ENCODE measurements around the gene ZNF678. TPM values are rescaled to one million over a fixed set of nuclear protein-coding genes. Genes with fewer than 3 reads are reported as not detected.

ZNF678 gene
- total RNA-seq, 1 donor from 2014 or later, result 29.9 TPM

DNA sequence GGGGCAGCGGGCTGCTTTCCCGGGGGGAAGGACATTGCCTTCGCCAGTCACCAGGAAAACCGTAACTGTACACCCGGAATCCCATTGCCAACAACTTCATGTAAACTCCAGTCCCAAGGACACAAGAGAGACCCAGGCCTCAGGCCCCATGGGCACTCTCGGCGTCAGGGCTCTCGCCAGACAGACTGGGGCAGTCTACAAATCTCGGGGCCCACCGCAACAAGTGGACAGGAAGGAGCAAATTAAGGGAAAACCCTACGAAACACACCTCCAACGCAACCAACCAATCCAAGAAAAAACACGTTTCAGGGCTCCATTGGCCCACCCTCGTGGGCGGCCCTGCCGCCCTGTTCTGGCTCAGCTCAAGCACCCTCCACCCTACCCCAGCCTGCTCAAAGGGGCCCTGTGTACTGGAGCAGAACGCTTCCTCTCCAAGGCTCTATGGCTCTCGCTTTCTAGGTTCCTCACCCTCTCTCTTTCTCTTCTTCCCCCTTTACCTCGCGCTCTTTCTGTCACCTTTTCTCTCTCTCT, 4.6 kb upstream of the ZNF678 start:
- peaks cover 15% of the 10 kb centered on the region for H3K9me3 Mint-ChIP-seq
- peaks cover 11% of the 10 kb centered on the region for H3K36me3 Mint-ChIP-seq (ENCODE audit: low read depth)
- no peak for DNase-seq (ENCODE audit: low read depth, low spot score)
- no peaks in the 10 kb centered on the region for H3K27me3 Mint-ChIP-seq (ENCODE audit: low read depth)
- TF ChIP-seq CTCF (conservative IDR thresholded peaks at IDR 0.05), result no peak
- H3K27ac Mint-ChIP-seq (ENCODE audit: unreplicated experiment), result peak overlapping the region; percentile 44
- H3K4me1 Mint-ChIP-seq, result peaks cover 12% of the 10 kb centered on the region
- no peak overlapping the region for H3K4me3 Mint-ChIP-seq

DNA sequence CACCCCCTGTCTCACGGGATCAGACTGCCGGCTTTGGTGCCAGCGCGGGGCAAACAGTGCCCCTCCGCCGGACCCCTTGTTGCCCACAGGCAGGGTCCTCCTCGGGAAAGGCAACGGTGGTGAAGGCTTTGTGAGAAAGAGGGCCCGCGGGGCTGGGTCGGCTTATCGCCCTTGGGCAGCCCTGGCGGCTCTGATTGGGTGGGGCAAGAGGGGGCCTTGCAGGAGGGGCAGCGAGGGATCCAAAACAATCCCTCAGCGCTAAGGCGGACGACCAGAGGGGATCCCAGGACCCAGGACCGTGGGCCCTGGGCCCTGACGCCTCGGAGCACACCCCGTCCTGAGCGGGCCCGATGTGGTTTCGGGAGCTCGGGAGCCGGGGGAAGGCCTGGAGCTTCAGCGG, 3.9 kb upstream of the ZNF678 start:
- H3K27ac Mint-ChIP-seq (ENCODE audit: unreplicated experiment), result no peak overlapping the region
- no peak for DNase-seq (ENCODE audit: low read depth, low spot score)
- no peak overlapping the region for H3K4me3 Mint-ChIP-seq
- H3K9me3 Mint-ChIP-seq, result peaks cover 19% of the 10 kb centered on the region
- no peak for TF ChIP-seq CTCF (conservative IDR thresholded peaks at IDR 0.05)
- H3K4me1 Mint-ChIP-seq, result peaks cover 19% of the 10 kb centered on the region
- no peaks in the 10 kb centered on the region for H3K27me3 Mint-ChIP-seq (ENCODE audit: low read depth)
- peaks cover 18% of the 10 kb centered on the region for H3K36me3 Mint-ChIP-seq (ENCODE audit: low read depth)

GRCh38 chr1:227559926-227560325, 3.4 kb upstream of the ZNF678 start:
- H3K9me3 Mint-ChIP-seq, result peaks cover 19% of the 10 kb centered on the region
- TF ChIP-seq CTCF (conservative IDR thresholded peaks at IDR 0.05), result no peak
- no peak for DNase-seq (ENCODE audit: low read depth, low spot score)
- H3K36me3 Mint-ChIP-seq (ENCODE audit: low read depth), result peaks cover 18% of the 10 kb centered on the region
- H3K4me1 Mint-ChIP-seq, result peaks cover 20% of the 10 kb centered on the region
- no peaks in the 10 kb centered on the region for H3K27me3 Mint-ChIP-seq (ENCODE audit: low read depth)
- no peak overlapping the region for H3K4me3 Mint-ChIP-seq
- no peak overlapping the region for H3K27ac Mint-ChIP-seq (ENCODE audit: unreplicated experiment)

- Mint-ChIP-seq H3K4me1 (peaks cover 20% of the 10 kb centered on the region), H3K27me3 (ENCODE audit: low read depth) (no peaks in the 10 kb centered on the region)
- no peak for TF ChIP-seq CTCF (conservative IDR thresholded peaks at IDR 0.05)
These were observed 2.8 kb upstream of the ZNF678 start for GRCh38 chr1:227560393-227561173.

GRCh38 chr1:227561241-227561907, 2.0 kb upstream of the ZNF678 start:
- TF ChIP-seq CTCF (conservative IDR thresholded peaks at IDR 0.05), result no peak
- Mint-ChIP-seq H3K4me1 (peaks cover 23% of the 10 kb centered on the region), H3K27me3 (ENCODE audit: low read depth) (no peaks in the 10 kb centered on the region), H3K4me3 (no peak overlapping the region), H3K36me3 (ENCODE audit: low read depth) (peaks cover 22% of the 10 kb centered on the region), H3K9me3 (peaks cover 16% of the 10 kb centered on the region), H3K27ac (ENCODE audit: unreplicated experiment) (no peak overlapping the region)
- DNase-seq (ENCODE audit: low read depth, low spot score), result no peak

More at GRCh38 chr1:227560393-227561173, 2.8 kb upstream of the ZNF678 start:
- Mint-ChIP-seq H3K9me3 (peaks cover 19% of the 10 kb centered on the region), H3K36me3 (ENCODE audit: low read depth) (peaks cover 18% of the 10 kb centered on the region), H3K27ac (ENCODE audit: unreplicated experiment) (no peak overlapping the region), H3K4me3 (no peak overlapping the region)
- DNase-seq (ENCODE audit: low read depth, low spot score), result no peak
